Measurements from ENCODE around the gene TNNT2. TPM values are rescaled to one million over a fixed set of nuclear protein-coding genes. Genes with fewer than 3 reads are reported as not detected.
A peak's percentile ranks its signal among the peaks of the same experiment; 100 is the strongest.

Gene TNNT2
- total and polyA plus RNA-seq, 8 donors: 0.06 to 7.0 (median 0.99) TPM

DNA sequence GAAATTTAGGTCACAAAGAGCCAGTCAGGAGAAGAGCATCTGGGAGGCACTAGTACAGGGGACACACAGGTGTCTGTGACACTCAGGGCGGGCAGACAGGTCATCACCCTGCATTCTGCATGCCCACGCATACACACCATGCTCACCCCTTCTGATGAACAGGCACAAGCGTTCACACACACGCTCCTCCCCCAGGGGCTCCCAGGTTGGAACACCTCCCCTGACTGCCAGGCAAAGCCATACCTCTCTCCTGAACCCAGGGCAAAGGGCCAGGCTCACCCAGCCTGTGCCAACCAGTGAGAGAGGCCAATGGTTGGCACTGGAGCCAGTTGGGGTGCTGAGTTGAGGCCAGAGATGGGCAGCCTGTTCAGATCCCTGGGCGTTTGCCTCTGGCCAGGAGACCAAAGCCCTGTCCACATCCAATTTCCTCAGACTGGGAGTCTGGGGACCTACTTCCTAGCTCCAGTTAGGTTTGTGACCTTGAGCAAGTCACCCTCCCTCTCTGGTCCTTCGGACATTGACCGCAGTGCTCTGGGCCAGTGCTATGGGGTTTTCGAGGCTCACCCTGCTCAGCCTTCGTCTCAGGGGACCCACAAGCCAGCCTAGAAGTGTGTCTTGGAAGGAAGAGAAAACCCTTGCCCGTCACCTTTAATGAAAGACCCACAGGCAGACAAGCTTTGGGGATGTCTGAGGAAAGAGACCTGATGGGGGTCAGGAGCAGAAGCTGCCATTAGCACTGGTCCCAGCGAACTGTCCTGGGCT, 27.4 kb upstream of the TNNT2 start:
- H3K9me3 ChIP-seq: no peaks in the 10 kb centered on the region
- TF ChIP-seq, protein P1, sequence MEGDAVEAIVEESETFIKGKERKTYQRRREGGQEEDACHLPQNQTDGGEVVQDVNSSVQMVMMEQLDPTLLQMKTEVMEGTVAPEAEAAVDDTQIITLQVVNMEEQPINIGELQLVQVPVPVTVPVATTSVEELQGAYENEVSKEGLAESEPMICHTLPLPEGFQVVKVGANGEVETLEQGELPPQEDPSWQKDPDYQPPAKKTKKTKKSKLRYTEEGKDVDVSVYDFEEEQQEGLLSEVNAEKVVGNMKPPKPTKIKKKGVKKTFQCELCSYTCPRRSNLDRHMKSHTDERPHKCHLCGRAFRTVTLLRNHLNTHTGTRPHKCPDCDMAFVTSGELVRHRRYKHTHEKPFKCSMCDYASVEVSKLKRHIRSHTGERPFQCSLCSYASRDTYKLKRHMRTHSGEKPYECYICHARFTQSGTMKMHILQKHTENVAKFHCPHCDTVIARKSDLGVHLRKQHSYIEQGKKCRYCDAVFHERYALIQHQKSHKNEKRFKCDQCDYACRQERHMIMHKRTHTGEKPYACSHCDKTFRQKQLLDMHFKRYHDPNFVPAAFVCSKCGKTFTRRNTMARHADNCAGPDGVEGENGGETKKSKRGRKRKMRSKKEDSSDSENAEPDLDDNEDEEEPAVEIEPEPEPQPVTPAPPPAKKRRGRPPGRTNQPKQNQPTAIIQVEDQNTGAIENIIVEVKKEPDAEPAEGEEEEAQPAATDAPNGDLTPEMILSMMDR (IDR thresholded peaks at IDR 0.05): no peak
- peak overlapping the region; percentile 50 to 72 (median 64) for H3K27ac ChIP-seq
- WGBS, 2 donors: 65 to 72% methylated on average over 11 of the region's 11 CpGs
- DNase-seq (peak in 3 of 6 donors; percentile 25 to 60 (median 44)), ATAC-seq (peak; percentile 11 to 32 (median 17)), FAIRE-seq (no peak)
- no peaks in the 10 kb centered on the region for H3K36me3 ChIP-seq
- intact Hi-C loops (cut with DNase I): no loop called here
- peaks cover 0 to 21% (median 6%) of the 10 kb centered on the region in 3 donors for H3K4me1 ChIP-seq
- H3K4me3 ChIP-seq: no peak overlapping the region
- no peaks in the 10 kb centered on the region for H3K27me3 ChIP-seq

GRCh38 chr1:201404055-201404454, 26.6 kb upstream of the TNNT2 start:
- 63% methylated on average over 7 of the region's 7 CpGs for WGBS, 2 donors
- ATAC-seq: no peak
- Histone ChIP-seq H3K9me3 (no peaks in the 10 kb centered on the region), H3K27ac (peak overlapping the region in 2 of 4 donors; percentile 56 to 72), H3K4me3 (no peak overlapping the region), H3K4me1 (peaks cover 0 to 21% (median 6%) of the 10 kb centered on the region in 3 donors), H3K27me3 (no peaks in the 10 kb centered on the region), H3K36me3 (no peaks in the 10 kb centered on the region)
- intact Hi-C loops (cut with DNase I): no loop called here
- TF ChIP-seq, protein P1 (IDR thresholded peaks at IDR 0.05): no peak
- DNase-seq: no peak
- FAIRE-seq: no peak

DNA sequence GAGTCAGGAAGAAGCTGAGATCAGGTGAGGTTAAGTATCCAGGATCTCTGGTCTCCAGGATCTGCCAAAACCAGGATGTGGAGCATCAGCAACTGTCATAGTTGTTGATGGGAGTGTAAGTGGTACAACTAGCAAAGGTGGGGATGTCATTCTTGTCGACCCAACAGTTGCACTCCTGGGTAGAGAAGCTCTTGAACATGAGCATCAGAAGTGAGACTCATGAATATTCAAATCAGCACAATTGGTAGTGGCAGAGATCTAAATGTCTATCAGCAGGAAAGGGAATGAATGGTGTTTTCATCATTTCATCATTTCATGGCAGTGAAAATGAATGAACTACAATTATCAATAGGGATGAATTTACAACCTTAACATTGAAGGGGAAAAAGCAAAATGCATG, 25.9 kb upstream of the TNNT2 start:
- H3K4me1 ChIP-seq: peaks cover 0 to 21% (median 6%) of the 10 kb centered on the region in 3 donors
- WGBS, 2 donors: 43 to 54% methylated on average over 1 of the region's 1 CpG
- H3K36me3 ChIP-seq: no peaks in the 10 kb centered on the region
- intact Hi-C loops (cut with DNase I): no loop called here
- H3K4me3 ChIP-seq: no peak overlapping the region
- ATAC-seq: no peak
- no peak overlapping the region for H3K27ac ChIP-seq
- TF ChIP-seq, protein P1 (IDR thresholded peaks at IDR 0.05): no peak
- no peak for FAIRE-seq
- H3K9me3 ChIP-seq: no peaks in the 10 kb centered on the region
- H3K27me3 ChIP-seq: no peaks in the 10 kb centered on the region
- no peak for DNase-seq

DNA sequence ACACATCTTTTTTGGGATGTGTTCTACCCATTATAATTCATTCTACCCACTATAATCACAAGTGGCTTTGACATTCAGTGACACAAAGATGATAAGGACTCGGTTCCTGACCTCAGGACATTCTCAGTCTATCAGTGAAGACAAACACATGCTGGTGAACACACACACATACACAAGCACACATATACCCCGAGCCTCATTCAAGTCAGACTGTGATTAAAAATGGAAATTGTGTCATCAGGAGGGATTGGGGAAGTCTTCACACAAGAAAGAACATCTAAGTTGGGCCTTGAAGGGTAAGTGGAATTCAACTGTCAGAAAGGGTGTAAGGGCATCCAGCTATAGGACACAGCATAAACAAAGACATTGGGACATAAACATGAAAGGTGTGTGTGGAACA, 24.2 kb upstream of the TNNT2 start:
- ATAC-seq: no peak
- WGBS, 2 donors: 24 to 34% methylated on average over 2 of the region's 2 CpGs
- intact Hi-C loops (cut with DNase I): no loop called here
- Histone ChIP-seq H3K27ac (no peak overlapping the region), H3K4me1 (peaks cover 2 to 21% (median 6%) of the 10 kb centered on the region in 3 donors), H3K4me3 (no peak overlapping the region), H3K36me3 (no peaks in the 10 kb centered on the region), H3K9me3 (no peaks in the 10 kb centered on the region), H3K27me3 (no peaks in the 10 kb centered on the region)
- no peak for FAIRE-seq
- TF ChIP-seq, protein P1 (IDR thresholded peaks at IDR 0.05): no peak
- DNase-seq: no peak

GRCh38 chr1:201400852-201401230, 23.4 kb upstream of the TNNT2 start:
- TF ChIP-seq, protein P1 (IDR thresholded peaks at IDR 0.05): no peak
- Histone ChIP-seq H3K27me3 (no peaks in the 10 kb centered on the region), H3K27ac (peak overlapping the region in 3 of 4 donors; percentile 87 to 95 (median 90)), H3K4me1 (peaks cover 10 to 25% (median 10%) of the 10 kb centered on the region in 3 donors), H3K36me3 (no peaks in the 10 kb centered on the region), H3K4me3 (no peak overlapping the region), H3K9me3 (no peaks in the 10 kb centered on the region)
- FAIRE-seq (no peak), DNase-seq (no peak), ATAC-seq (no peak)
- intact Hi-C loops (cut with DNase I): no loop called here
- 77 to 78% methylated on average over 2 of the region's 2 CpGs for WGBS, 2 donors
